Measurements from ENCODE around the gene AGAP1.

AGAP1 gene

DNA sequence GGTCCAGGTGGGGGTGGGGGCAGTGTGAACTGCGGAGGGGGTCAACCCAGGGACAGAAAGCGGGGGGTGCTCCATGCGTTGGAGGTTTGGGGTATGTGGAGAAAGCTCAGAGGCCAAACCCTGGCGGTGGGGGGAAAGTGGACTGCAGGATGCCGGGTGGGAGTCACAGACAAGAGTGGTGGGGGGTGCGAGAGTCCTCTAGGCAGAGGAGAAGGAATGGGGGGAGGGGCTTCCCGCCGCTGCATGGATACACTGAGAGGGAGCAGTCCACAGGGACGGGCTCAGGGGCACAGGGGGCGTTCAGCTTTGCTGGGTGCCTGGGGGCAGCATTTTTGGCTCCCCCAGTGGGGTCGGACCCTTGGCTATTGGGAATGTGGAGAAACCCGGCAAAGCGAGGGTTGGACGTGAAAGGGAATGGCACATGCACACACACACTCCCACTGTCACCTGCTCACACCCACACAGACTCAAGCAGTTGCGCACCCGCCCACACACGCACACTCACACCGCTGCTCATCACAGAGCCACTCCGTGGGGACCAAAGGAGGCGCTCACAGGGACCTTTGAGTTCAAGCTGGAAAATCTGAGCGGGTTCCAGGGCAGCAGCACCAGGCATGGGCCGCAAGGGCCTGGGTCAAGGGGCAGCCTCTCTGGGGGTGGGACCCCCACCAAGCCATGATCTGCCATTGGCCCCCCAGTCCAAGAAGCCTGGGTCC lies 666.7 kb downstream of the AGAP1 start:
- no peak for DNase-seq

DNA sequence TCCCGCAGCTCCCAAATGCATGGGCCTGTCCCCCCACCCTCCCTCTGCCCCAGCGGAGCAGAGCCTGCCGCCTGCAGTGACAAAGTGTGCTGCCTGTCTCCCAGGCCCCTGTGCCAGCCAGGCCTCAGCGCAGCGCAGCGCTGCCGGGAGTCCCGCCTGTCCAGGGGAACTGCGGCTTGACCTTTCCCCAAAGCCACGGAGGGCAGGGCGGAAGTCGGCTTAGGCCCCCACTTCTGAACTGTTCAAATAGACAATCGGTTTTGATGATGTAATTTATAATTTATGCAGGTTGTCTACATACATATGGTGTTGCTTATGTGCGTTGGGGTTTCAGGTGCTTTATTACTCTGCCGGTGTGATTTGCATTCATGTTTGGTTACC lies 667.2 kb downstream of the AGAP1 start:
- no peak for DNase-seq

DNA sequence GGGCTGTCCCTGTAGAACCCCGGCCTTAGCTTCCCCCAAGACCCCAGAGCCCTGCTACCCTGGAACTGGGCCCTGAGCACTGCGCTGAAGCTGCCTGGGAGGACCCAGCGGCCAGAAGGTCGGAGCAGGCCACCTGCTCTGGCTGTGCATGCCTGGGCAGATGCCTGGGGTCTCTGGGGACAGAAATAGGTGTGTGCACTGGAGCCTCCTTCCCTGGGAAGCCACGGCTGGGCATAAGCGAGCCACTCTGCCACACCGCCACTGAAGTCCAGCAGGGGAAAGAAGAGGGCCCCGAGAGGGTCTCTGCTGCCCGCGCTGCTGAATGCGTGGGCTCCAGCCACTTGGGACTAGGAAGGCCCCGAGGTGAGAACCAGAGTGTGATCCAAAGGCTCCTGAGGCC lies 667.7 kb downstream of the AGAP1 start:
- DNase-seq = no peak

DNA sequence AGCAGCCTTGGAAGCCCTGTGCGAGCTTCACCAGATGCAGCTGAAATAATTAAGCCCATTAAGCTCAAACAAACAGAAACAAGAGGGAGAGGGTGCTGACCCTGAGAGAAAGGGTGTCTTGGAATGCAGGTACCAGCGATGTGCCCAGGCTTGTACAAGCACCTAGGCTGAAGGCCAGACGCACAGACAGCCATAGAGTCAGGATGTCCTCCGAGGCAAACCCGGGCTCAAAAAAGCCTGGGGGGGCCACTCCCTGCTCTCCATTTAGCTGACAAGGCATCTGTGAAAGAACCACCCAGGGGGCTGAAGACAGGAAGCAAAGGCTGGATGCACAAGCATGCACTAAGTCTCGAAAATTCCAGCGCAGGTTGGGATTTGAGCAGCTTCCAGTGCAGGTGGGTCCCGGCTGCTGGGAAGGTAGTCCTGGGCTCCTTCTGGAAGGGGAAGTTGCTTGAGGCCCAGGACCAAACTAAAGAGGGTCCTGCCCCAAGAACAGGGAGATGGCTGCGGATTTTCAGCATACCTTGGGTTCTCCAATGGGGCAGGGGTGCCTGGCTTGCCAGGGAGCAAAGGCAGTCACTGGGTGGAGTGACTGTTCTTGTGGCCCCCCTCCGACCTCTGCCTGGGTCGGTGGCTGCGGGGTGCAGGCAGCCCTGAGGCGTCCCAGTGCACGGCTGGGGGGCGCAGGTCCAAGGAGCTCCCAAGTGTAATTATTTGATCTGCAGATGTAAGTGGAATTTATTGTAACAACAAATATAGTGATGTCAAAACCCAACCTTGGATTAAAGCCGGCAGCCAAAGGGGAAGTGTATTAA lies 668.4 kb downstream of the AGAP1 start:
- DNase-seq = no peak

DNA sequence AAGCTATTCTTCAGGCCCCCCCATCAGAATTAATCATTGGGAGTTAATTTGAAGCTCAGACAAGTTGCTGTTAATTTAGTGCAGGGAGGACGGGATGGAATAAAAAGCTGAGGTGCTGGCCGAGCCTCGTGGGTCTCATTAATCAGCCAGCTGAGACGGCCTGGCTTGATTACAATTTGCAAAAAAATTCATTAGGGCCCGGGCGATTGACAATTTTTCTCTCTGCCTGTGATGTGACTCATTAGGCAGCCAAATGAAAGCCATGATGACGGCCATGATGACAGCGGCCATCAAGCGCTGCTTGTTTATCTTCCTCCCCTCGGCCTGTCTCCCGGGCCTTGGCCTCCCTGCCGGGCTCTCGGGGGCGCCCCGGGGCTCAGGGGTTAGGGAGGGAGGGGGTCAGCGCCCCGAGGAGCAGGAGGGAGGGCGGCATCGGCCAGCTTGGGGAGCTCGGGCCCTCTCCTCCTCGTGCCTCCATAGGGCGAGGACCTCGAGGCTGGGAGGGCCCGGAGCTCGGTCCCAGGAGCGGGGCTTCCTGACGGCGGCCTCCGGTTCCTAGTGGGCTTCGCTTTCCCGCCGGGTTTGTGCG lies 669.1 kb downstream of the AGAP1 start:
- no peak for DNase-seq

DNA sequence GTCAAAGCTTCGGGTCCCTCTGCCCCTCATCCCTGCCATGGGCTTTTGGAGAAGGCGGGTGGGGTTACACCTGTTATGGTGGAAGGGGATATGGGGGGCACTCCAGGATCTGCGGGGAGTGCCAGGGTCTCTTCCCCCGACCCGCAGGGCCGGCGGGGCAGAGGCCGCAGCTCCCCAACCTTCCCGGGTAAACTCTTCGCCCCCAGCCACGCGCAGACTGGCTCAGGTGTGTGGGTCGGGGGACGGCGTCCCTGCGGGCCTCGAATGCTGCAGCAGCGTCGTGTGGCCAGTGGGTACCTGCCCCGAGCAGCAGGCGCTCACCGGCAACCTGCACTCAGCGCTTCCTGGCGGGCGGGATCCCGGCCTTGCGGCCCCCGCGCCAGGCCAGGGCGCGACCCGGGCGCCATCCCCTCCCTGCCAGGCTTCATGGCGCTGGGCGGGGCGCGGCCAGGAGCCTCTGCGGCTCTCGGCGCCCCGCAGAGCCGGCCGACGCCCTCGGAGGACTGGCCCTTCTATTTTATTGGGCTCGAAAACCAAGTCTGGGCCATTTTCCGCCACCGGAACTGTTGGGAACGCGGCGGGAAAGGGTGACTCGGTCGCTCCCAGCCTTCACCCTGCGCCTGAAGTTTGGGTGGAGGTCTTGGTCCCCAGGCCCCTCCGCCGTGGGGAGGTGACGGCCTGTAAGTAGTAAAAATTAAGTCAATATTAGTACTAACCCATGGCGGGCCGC lies 669.8 kb downstream of the AGAP1 start:
- DNase-seq = no peak

DNA sequence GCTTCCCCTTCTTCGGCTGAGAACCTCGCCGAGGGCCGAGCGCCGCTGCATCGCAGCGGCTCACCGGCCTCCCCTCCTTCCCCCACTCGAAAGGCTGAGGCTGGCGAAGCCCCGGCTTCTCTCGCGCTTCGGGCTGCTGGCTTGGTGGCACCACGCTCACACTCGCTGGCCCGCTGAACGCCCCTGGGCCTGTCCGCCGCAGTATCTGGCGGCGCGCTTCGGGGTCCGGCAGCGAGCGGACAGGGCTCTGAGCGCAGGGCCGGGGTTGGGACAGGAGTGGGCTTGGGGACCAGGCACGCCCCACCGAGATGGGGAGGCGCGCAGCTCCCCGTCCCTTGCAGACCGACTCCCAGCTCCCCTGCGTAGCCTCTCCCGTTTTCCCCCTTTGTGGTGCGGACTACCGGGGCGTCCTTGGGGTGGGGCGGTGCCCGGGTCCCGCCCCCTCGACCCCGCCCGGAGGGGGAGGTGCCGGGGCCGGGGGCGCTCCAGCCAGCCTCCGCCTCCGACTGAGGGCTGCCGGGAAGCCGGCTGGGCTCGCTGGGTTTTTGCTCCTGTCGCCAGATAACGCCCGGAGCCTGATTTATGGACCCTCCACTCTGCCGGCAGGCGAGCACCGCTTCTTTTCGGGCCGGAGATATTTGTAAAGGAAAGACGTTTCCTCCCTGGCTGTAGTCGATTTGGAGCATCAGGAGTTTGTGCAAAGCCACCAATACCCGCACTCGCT lies 670.5 kb downstream of the AGAP1 start:
- DNase-seq = no peak

DNA sequence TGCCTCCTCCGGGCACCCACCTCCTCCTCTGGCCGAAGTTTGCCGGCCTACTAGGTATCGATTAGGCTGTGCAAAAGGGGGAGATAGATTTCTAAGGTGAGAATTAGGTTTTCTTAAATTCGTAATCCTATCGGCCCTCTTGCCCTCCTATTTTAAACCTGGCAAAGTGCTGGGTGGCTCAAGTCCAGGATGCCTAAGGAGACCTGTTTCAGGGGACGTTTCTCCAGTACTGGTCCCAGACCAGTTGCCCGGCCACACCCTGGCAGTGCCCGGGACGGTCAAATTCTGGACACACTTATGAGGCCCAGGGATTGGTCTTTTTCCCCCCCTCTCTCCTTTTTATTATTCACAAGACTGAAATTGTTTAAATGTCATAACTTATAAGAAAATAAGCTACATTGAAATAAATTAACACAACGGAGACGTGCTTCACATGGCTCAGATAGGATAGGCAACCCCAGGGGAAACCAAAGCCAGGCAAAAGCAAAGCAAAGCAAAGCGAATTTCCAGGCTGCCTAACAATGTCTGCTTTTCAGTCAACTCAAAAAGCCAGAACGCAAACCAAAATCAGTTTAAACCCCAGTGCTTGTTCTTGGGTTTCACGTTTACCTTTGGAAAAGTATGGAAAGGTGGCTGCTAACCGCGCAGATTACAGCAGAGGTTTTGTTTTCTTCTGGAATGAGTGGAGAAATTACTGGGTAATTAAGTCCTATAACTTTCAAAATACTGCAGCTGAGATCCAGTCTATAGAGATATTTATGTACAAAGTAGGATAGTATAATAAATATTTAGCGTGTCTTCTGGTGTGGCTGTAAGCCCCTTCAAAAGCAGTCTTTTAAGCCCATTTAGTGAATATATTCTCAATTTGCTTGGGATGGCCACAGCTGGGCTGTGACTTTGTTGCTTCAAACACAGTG lies 671.3 kb downstream of the AGAP1 start:
- no peak for DNase-seq

DNA sequence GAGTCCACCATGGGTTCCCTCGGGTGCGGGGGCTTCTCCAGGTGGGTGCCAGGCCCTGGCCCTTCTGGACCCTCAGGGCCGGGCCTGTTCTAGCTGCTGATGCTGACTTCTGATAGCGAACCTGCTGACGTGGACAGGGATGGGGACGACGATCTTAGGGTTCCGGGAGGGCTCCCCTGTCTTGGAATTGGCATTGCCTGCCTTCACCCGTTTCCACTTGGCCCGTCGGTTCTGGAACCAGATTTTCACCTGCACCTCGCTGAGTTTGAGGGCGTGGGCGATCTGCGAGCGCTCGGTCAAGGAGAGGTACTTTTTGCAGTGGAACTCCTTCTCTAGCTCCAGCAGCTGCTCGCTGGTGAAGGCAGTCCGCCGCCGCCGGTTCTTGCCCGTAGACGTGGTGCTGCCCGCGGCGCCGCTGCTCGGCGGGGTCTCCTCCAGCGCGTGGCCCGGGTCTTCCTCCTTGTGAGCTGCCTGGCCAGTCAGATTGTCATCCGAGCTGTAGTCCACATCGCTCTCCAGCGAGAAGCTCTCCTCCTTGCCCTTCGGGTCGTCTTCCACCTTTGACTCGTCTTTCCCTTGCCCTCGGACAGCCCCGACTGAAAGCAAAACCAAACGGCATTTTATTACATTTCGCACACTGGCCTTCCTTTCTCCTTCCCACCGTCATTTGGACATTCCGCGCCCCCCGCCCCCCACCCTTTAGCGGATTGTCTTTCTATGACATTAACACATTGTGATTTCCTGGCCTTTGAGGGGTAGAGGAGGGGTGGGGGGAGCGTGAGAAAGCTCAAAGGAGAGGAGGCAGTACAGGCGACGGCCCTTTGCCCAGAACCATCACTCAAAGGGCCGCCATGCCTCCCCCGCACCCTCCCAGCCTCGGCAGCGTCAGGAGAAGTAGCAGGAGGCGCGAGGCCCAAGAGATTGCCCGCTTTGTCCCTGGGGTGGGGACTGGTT lies 672.3 kb downstream of the AGAP1 start:
- no peak for DNase-seq

DNA sequence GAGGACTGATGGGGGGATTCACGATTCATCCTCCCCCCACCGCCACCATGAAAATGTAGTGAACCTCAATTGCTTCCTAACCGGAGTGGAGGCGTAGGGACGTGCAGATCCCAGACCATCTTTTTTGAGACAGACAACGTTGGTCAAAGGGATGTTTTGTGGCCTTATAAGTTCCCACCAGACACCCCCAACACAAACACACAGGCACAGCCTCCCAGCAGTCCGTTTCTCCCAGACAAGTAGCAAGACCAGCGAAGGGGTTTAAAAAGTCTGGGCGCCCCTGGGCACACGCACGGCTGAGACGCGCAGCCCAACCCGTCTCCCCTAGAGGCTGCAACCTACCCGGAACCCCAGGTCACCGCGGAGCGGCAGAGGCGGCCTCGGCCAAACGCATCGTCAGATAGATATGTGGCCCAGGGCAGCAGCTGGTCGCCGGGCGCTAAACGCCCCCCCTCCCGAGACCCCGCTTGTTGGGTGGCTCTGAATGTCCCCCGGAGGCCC lies 673.0 kb downstream of the AGAP1 start:
- no peak for DNase-seq

DNA sequence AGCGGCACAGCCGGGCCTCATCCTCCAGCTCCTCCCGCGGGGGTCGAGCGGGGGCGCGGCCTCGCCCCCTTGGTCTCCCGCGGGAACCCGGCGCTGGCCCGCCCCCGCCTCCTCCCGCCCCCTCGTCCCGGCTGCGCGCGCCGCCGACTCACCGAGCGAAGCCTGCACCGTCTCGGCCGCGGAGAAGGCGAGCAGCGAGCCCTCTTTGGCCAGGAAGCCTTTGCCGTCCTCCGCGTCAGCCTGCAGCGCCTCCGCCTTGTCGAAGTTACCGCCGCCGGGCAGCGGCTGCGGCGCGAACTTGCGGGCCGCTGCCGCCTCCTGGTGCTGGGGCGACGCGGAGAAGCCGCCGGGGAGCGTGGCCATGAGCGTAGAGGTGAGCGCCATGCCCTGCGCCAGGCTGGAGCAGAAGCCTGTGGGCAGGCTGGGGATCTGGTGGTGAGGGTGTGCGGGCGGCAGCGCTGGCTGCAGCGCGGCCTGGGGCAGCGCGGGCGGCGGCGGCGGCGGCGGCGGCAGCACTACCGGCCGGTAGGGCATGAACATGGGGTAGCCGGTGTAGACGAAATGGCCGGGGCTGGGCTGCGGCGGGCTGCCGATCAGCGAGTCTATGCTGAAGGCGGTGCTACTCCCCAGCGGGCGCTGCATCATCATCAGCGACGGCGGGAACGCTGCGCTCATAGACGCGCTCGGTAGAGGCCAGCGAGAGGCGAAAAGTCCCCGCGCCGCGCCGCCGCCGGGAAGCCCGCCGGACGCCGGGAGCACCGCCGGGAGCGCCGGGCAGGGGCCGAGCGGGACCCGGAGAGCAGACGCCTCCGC lies 673.7 kb downstream of the AGAP1 start:
- DNase-seq = no peak

DNA sequence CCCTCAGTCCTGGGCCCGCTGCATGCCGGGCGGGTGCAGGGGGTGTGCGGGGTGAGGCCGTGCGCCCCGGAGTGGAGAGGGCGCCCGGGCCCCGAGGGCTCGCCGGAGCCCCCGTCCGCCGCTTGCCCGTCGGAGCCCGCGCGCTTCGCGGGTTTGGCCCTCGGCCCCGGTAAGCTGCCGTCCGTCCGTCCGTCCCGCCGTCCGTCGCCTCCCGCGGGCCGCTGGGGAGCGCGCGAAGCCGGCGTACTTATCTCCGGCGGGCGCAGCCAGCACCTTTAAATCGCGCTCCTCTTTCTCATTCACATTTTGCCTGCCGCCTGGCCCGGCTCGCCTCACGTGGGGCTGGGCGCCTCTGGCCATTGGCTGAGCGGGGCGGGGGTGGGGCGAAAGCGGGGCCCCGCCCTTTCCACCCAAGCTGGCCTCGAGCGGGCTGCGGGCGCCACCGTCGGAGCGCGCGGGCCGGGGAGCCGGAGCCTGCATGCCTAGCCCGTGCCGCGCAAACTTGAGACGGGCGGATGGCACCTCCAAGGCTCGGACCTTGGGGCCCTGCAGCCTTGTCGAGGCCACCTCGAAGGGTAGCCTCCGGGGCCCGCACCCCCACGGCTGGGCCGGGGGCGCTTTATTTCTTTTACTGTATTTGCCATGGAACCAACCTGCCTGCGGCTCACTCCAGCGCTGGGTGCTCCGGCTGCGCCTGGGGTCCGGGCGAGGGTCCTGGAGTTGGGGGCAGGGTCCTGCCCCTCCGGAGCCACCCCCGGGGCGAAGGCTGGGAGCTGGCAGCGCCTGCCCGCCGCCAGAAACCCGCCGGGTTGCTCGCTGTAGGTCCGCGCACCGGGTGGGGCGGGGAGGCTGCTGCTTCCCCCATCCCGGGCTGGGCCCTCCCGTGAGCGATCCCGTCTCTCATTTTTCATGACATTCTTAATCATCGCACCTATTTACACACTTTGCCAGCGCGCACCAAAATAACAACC lies 674.6 kb downstream of the AGAP1 start, which contains the start of gene GBX2:
TSS of gene GBX2 (minus strand) at position 277 of the 971 bp plus-strand sequence. CDS start 415 bp downstream, outside the sequence.
- DNase-seq = no peak

DNA sequence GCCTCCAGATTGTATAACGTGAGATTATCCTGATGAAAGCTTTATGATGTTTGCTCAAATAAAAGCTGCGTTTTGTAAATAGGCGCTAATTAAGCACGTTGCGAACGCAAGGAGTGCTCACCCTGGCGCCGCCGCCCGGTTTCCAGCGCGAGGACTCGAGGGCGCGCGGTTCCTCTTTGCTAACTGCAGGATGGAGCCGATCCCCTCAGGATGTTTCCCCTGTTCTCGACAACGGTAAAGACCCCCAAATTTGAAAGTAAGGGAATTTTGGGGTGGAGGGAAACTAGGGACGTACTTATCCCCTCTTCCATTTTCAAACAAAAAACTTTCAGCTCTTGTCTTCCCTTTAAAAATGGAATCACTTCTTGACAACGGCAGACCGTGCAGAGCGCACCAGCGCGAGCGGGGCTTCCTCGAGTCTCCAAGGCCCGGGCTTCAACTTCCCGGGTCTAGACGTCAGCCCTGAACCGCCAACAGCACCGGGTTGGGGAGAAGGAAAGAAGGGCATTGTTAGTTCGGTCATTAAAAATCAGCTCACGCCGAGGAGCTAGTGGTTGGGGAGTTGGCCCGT lies 675.4 kb downstream of the AGAP1 start:
- no peak for DNase-seq

DNA sequence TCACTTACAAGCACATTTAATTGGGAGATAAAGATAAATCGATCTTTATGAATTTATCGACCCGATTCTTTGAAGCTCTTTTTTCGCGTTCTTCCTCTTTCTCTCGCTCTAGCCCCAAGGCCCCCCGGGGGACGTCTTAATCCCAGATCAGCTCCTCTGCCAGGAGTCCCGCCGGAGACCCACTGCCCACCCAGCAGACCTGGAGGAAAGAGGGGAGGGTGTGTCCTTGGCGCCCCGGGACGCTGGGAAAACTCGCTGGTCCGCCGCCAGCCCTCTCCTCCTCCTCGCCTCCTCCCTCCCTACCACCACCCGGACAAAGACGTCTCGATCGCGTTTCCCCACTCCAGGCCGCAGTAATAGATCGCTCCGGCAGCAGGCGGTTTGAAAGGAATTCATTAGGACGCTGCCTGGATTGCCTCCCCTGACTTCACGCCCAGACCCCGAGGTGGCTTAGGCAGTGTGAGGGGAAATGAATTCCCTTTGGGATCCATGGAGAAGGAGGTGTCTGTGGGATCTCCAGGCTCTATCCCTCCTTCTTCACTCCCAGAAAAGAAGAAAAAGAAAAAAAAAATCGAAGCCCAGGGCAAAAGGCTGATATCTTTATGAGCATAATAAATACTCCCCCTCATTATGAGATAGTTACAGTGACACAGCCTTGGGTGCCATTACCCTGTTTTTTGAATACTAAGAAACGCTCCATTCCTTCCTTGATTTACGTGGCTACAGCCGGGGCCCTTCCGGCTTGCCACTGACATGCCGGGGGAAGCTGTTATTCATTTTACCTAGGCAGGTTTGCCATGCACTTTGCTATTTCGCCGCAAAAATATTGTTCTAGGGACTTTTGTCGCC lies 676.1 kb downstream of the AGAP1 start:
- DNase-seq = no peak

DNA sequence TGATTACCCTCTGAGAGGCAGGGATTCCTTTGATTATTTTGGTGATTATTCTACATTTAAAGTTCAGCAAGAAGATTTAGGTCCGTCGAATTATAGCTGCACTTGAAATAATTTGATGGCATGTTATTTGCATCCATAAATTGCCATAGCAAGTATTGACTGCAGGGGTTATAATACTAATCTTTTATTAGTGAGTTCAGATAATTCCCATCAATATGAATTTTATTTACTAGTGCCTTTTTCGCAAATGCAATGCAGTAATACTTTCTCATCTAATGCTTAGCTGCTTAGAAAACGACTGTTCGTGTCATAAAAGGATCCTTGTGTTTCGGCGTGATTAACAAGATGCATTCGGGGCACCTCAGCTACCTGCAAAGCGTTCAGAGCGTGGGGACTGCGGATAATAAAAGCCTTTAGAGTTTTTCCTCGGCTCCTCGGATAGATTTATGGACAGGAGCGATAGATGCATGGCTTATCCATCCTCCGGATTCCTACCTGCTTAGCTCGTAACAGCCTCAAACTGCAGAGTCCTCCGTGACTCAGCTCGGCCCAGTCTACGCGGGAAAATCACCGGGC lies 676.8 kb downstream of the AGAP1 start:
- no peak for DNase-seq

DNA sequence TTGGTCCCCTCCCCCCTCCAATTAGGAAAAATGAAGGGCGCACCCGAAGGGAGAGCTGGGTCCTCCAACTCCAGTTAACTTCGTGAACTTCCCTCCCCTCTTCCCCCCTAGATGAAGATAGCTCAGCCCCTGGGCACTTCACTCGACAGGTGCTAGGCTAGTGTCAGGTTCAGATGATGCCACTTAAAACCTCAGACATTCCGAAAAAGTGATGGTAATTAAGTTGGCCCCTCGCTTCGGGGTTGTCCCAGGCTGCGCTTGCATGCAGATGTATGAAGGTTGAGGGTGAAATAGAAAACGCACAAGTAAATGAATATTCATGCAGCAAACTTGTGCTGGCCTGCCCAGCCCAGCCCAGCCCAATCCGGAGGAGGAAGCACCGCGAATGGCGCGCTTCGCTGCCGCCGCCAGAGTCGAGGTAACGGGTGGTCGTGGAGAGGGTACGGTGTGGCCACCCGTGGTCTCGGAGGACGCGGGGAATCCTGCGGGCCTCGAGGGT lies 677.4 kb downstream of the AGAP1 start:
- DNase-seq = no peak
